ENCODE measurements around the gene CAB39L.

CAB39L gene

GRCh38 chr13:49417161-49417560 is 26.7 kb downstream of the CAB39L start:
- no peaks in the 10 kb centered on the region for H3K36me3 ChIP-seq (ENCODE audit: insufficient read depth)
- no peak overlapping the region for H3K4me2 ChIP-seq
- H3K79me2 ChIP-seq (ENCODE audit: insufficient read depth, low read depth) = no peaks in the 10 kb centered on the region
- no peak for TF ChIP-seq CTCF (conservative IDR thresholded peaks at IDR 0.05; ENCODE audit: low read depth, low read length)
- no peaks in the 10 kb centered on the region for H3K4me1 ChIP-seq (ENCODE audit: low read depth, poor library complexity, severe bottlenecking)
- no peaks in the 10 kb centered on the region for H4K20me1 ChIP-seq (ENCODE audit: insufficient read depth)
- no peak overlapping the region for H3K4me3 ChIP-seq (IDR thresholded peaks at IDR 0.05; ENCODE audit: insufficient read depth, low read depth, low read length)
- no peak overlapping the region for H3K27ac ChIP-seq
- no peak overlapping the region for H3K9ac ChIP-seq
- no peaks in the 10 kb centered on the region for H3K27me3 ChIP-seq (ENCODE audit: insufficient read depth, low read depth)
- no peak overlapping the region for H2AFZ ChIP-seq (ENCODE audit: low read depth)

DNA sequence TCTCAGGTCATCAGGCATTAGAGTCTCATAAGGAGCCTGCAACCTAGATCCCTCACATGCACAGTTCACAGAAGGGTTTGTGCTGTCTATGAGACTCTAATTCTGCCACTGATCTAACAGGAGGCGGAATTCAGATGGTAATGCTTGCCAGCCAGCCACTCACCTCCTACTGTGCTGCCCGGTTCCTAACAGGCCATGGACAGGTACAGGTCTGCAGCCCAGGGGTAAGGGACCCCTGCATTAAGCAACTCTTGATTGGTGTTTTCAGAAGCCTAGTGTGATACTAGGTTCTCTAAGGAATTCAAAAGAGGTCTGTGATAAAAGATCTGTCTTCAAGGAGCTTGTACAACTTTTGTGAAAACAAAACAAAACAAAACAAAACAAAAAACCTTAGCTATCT is 31.1 kb downstream of the CAB39L start:
- no peak overlapping the region for H2AFZ ChIP-seq (ENCODE audit: low read depth)
- H3K79me2 ChIP-seq (ENCODE audit: insufficient read depth, low read depth) = no peaks in the 10 kb centered on the region
- no peak overlapping the region for H3K9ac ChIP-seq
- H4K20me1 ChIP-seq (ENCODE audit: insufficient read depth) = no peaks in the 10 kb centered on the region
- no peak overlapping the region for H3K4me2 ChIP-seq
- TF ChIP-seq CTCF (conservative IDR thresholded peaks at IDR 0.05; ENCODE audit: low read depth, low read length) = no peak
- no peak overlapping the region for H3K27ac ChIP-seq
- no peaks in the 10 kb centered on the region for H3K36me3 ChIP-seq (ENCODE audit: insufficient read depth)
- no peaks in the 10 kb centered on the region for H3K27me3 ChIP-seq (ENCODE audit: insufficient read depth, low read depth)
- H3K4me3 ChIP-seq (IDR thresholded peaks at IDR 0.05; ENCODE audit: insufficient read depth, low read depth, low read length) = no peak overlapping the region
- H3K4me1 ChIP-seq (ENCODE audit: low read depth, poor library complexity, severe bottlenecking) = peaks cover 5% of the 10 kb centered on the region

GRCh38 chr13:49411353-49411752 is 32.5 kb downstream of the CAB39L start:
- no peak overlapping the region for H3K4me2 ChIP-seq
- TF ChIP-seq CTCF (conservative IDR thresholded peaks at IDR 0.05; ENCODE audit: low read depth, low read length) = no peak
- H3K4me1 ChIP-seq (ENCODE audit: low read depth, poor library complexity, severe bottlenecking) = peaks cover 5% of the 10 kb centered on the region

GRCh38 chr13:49410477-49410876 is 33.4 kb downstream of the CAB39L start:
- TF ChIP-seq CTCF (conservative IDR thresholded peaks at IDR 0.05; ENCODE audit: low read depth, low read length) = no peak
- H3K36me3 ChIP-seq (ENCODE audit: insufficient read depth) = no peaks in the 10 kb centered on the region
- no peak overlapping the region for H2AFZ ChIP-seq (ENCODE audit: low read depth)
- H3K4me2 ChIP-seq = no peak overlapping the region
- H3K4me1 ChIP-seq (ENCODE audit: low read depth, poor library complexity, severe bottlenecking) = peaks cover 5% of the 10 kb centered on the region
- H3K79me2 ChIP-seq (ENCODE audit: insufficient read depth, low read depth) = no peaks in the 10 kb centered on the region
- no peak overlapping the region for H3K4me3 ChIP-seq (IDR thresholded peaks at IDR 0.05; ENCODE audit: insufficient read depth, low read depth, low read length)
- no peaks in the 10 kb centered on the region for H3K27me3 ChIP-seq (ENCODE audit: insufficient read depth, low read depth)
- no peak overlapping the region for H3K9ac ChIP-seq
- no peak overlapping the region for H3K27ac ChIP-seq
- H4K20me1 ChIP-seq (ENCODE audit: insufficient read depth) = no peaks in the 10 kb centered on the region

More at GRCh38 chr13:49411353-49411752, 32.5 kb downstream of the CAB39L start:
- Histone ChIP-seq H3K79me2 (ENCODE audit: insufficient read depth, low read depth) (no peaks in the 10 kb centered on the region), H2AFZ (ENCODE audit: low read depth) (no peak overlapping the region), H3K27me3 (ENCODE audit: insufficient read depth, low read depth) (no peaks in the 10 kb centered on the region), H3K9ac (no peak overlapping the region), H3K4me3 (IDR thresholded peaks at IDR 0.05; ENCODE audit: insufficient read depth, low read depth, low read length) (no peak overlapping the region), H3K36me3 (ENCODE audit: insufficient read depth) (no peaks in the 10 kb centered on the region), H4K20me1 (ENCODE audit: insufficient read depth) (no peaks in the 10 kb centered on the region), H3K27ac (no peak overlapping the region)

Data from KMS-11 (cell line).